Spleen (tissue), 11 donors: ENCODE measurements around the gene PTPRK. TPM values are rescaled to one million over a fixed set of nuclear protein-coding genes. Genes with fewer than 3 reads are reported as not detected.

Experiments used
- DNase-seq: peaks from one replicate; pipeline ENCODE4 v3.0.0-alpha.2; 2020
- H3K27ac ChIP-seq, 8 donors: fragments of 200-600 bp; sonication (generic) in 7 of 8; 1 replicate in 4 of 8; 2 replicates in 4 of 8; pipeline versions ENCODE4 v1.5.0 to v1.8.0; 2016 to 2021; ENCODE audit warnings: inconsistent platforms in 4 of 8, mild to moderate bottlenecking in 4 of 8, moderate library complexity in 1 of 8
- H3K27me3 ChIP-seq, 7 donors: fragments of 200-600 bp; sonication (generic) in 6 of 7; replicated peaks in 1 of 7; 1 replicate in 4 of 7; 2 replicates in 3 of 7; pipeline versions ENCODE4 v1.5.0 to v1.8.0; 2016 to 2021; ENCODE audit warnings: inconsistent platforms in 3 of 7, mild to moderate bottlenecking in 1 of 7
- H3K36me3 ChIP-seq, 6 donors: fragments of 200-600 bp; sonication (generic) in 5 of 6; 1 replicate in 4 of 6; 2 replicates in 2 of 6; pipeline versions ENCODE4 v1.5.0 to v1.8.0; 2016 to 2021; ENCODE audit warnings: inconsistent platforms in 2 of 6
- H3K4me1 ChIP-seq, 6 donors: fragments of 200-600 bp; sonication (generic) in 5 of 6; 1 replicate in 3 of 6; 2 replicates in 3 of 6; pipeline versions ENCODE4 v1.5.0 to v1.8.0; 2016 to 2021; ENCODE audit warnings: inconsistent platforms in 3 of 6
- H3K4me3 ChIP-seq, 8 donors: fragments of 200-600 bp; sonication (generic) in 7 of 8; 1 replicate in 4 of 8; 2 replicates in 4 of 8; pipeline versions ENCODE4 v1.5.0 to v1.8.0; 2016 to 2021; ENCODE audit warnings: inconsistent platforms in 4 of 8, mild to moderate bottlenecking in 4 of 8, moderate library complexity in 2 of 8
- H3K9me3 ChIP-seq, 8 donors: fragments of 200-600 bp; sonication (generic) in 7 of 8; 1 replicate in 4 of 8; 2 replicates in 4 of 8; pipeline versions ENCODE4 v1.5.0 to v1.8.0; 2016 to 2021; ENCODE audit warnings: inconsistent platforms in 4 of 8
- CTCF ChIP-seq, 11 experiments: fragments of 200-600 bp in 7 of 11; fragments of 450-650 bp in 4 of 11; sonication (generic) in 4 of 11; IDR thresholded peaks in 8 of 11; conservative IDR thresholded peaks in 3 of 11; 1 replicate in 7 of 11; 2 replicates in 4 of 11; pipeline versions ENCODE4 v1.4.0 to v1.8.0; 2016 to 2021; ENCODE audit warnings: antibody characterized with exemption in 11 of 11, inconsistent platforms in 4 of 11, mild to moderate bottlenecking in 1 of 11
- POLR2A ChIP-seq, 3 donors: fragments of 450-650 bp; IDR thresholded peaks; one replicate each; pipeline ENCODE4 v1.5.1; 2017; ENCODE audit warnings: antibody characterized with exemption in 3 of 3, mild to moderate bottlenecking in 1 of 3
- POLR2AphosphoS5 ChIP-seq, 3 donors: sonication (generic); formaldehyde crosslinking; IDR thresholded peaks; one replicate each; pipeline ENCODE4 v1.5.1; 2017; ENCODE audit warnings: antibody characterized with exemption in 3 of 3
- WGBS, 5 donors: extraction: QIAGEN DNeasy Blood & Tissue Kit in 3 of 5; methylation state at CpG; one replicate each; pipeline versions ENCODE4 v1.1.5 to v1.1.7; 2013 to 2018; 5-methylcytosine and 5-hydroxymethylcytosine counted together
- intact Hi-C: fragments of 100-400 bp; cut with DNase I; formaldehyde crosslinking; loops from one replicate; pipeline ENCODE4 v1.15.0; 2023; ENCODE audit warnings: low total_unique reads
- polyA plus RNA-seq, 3 donors: library from polyadenylated mRNA; stranded (reverse); fragments of 200-250 nt; gene quantifications; one replicate each; pipeline ENCODE4 v1.2.1, GENCODE V29; 2013
- total RNA-seq, 7 donors: library from RNA; depleted of rRNA in 3 of 7; stranded (reverse); fragments of >200 nt in 3 of 7; fragmentation: NEBNext Ultra II Directional in 4 of 7; extraction: Animal tissue kit (Norgen Biotek cat#: 25700) in 4 of 7; gene quantifications; one replicate each; pipeline versions ENCODE4 v1.1.0 to v1.2.1, GENCODE V29; 2016 to 2021
- donor health status: healthy with polysubstance abuse.
- donor health status: DM: no; HTN: no; CAD: no; lungs with moderate emphysema.
- donor health status: DM: no; HTN: no; CAD: no.
- donor health status: Bipolar disorder and iron deficiency.
- donor health status: healthy.
- donor health status: DM: no; HTN: no; CAD: no.
- donor health status: DM: yes; HTN: yes; CAD: no.

The PTPRK gene
- total and polyA plus RNA-seq, 10 donors: 3.3 to 67.8 (median 34.0) TPM

- no peak for DNase-seq
- TF ChIP-seq CTCF (IDR thresholded peaks at IDR 0.05 in 8 of 11, conservative IDR thresholded peaks at IDR 0.05 in 3 of 11): no peak
- Histone ChIP-seq H3K27me3 (no peaks in the 10 kb centered on the region), H3K9me3 (no peaks in the 10 kb centered on the region), H3K36me3 (no peaks in the 10 kb centered on the region), H3K4me3 (peak overlapping the region in 4 of 8 donors; percentile 0 to 55 (median 20)), H3K4me1 (peaks cover 0 to 23% (median 8%) of the 10 kb centered on the region in 6 donors), H3K27ac (peak overlapping the region in 6 of 8 donors; percentile 22 to 60 (median 48))
- 27 to 52% (median 41%) methylated on average over 2 of the region's 2 CpGs for WGBS, 5 donors
- intact Hi-C loops: no loop called here
These were observed 407.9 kb downstream of the PTPRK start for GRCh38 chr6:128112494-128112893.

GRCh38 chr6:128111096-128111495, 409.3 kb downstream of the PTPRK start:
- H3K27me3 ChIP-seq: no peaks in the 10 kb centered on the region
- intact Hi-C loops: no loop called here
- TF ChIP-seq POLR2AphosphoS5 (IDR thresholded peaks at IDR 0.05): no peak
- TF ChIP-seq CTCF (IDR thresholded peaks at IDR 0.05 in 8 of 11, conservative IDR thresholded peaks at IDR 0.05 in 3 of 11): no peak
- TF ChIP-seq POLR2A (IDR thresholded peaks at IDR 0.05): no peak
- DNase-seq: no peak
- H3K9me3 ChIP-seq: no peaks in the 10 kb centered on the region
- no peak overlapping the region for H3K27ac ChIP-seq
- WGBS, 5 donors: 72 to 81% (median 74%) methylated on average over 2 of the region's 2 CpGs
- peaks cover 0 to 23% (median 8%) of the 10 kb centered on the region in 6 donors for H3K4me1 ChIP-seq
- H3K36me3 ChIP-seq: no peaks in the 10 kb centered on the region
- no peak overlapping the region for H3K4me3 ChIP-seq

GRCh38 chr6:128107682-128108081, 412.7 kb downstream of the PTPRK start:
- 83 to 95% (median 94%) methylated on average over 1 of the region's 1 CpG for WGBS, 5 donors

More at GRCh38 chr6:128107682-128108081, 412.7 kb downstream of the PTPRK start:
- Histone ChIP-seq H3K4me3 (no peak overlapping the region), H3K27me3 (no peaks in the 10 kb centered on the region), H3K36me3 (no peaks in the 10 kb centered on the region), H3K9me3 (no peaks in the 10 kb centered on the region), H3K27ac (no peak overlapping the region), H3K4me1 (peaks cover 0 to 13% (median 6%) of the 10 kb centered on the region in 6 donors)
- intact Hi-C loops: no loop called here
- DNase-seq: no peak
- TF ChIP-seq POLR2AphosphoS5 (IDR thresholded peaks at IDR 0.05): no peak
- TF ChIP-seq CTCF (IDR thresholded peaks at IDR 0.05 in 8 of 11, conservative IDR thresholded peaks at IDR 0.05 in 3 of 11): no peak
- no peak for TF ChIP-seq POLR2A (IDR thresholded peaks at IDR 0.05)
